Parathyroid adenoma (tissue), 2 donors: Measurements from ENCODE around the gene TSC22D2.

Experiments
- H2AFZ ChIP-seq: fragments of 300-600 bp; sonication (generic); one replicate; pipeline ENCODE4 v1.7.0; 2017; ENCODE audit warnings: antibody characterized with exemption, mild to moderate bottlenecking
- H3K27ac ChIP-seq: fragments of 300-600 bp; sonication (generic); one replicate; pipeline ENCODE4 v1.7.0; 2017
- H3K27me3 ChIP-seq: fragments of 300-600 bp; sonication (generic); one replicate; pipeline ENCODE4 v1.7.0; 2017; ENCODE audit warnings: low read length; ENCODE audit not compliant: control insufficient read depth, insufficient read depth
- H3K36me3 ChIP-seq: fragments of 300-600 bp; sonication (generic); one replicate; pipeline ENCODE4 v1.7.0; 2017; ENCODE audit warnings: low read length; ENCODE audit not compliant: control insufficient read depth, insufficient read depth
- H3K4me1 ChIP-seq: fragments of 300-600 bp; sonication (generic); one replicate; pipeline ENCODE4 v1.7.0; 2017; ENCODE audit warnings: control low read depth
- H3K4me2 ChIP-seq: fragments of 300-600 bp; sonication (generic); one replicate; pipeline ENCODE4 v1.7.0; 2017; ENCODE audit warnings: low read length
- H3K4me3 ChIP-seq: fragments of 300-600 bp; sonication (generic); one replicate; pipeline ENCODE4 v1.7.0; 2017; ENCODE audit warnings: low read depth, low read length
- H3K79me2 ChIP-seq: fragments of 300-600 bp; sonication (generic); one replicate; pipeline ENCODE4 v1.7.0; 2017; ENCODE audit warnings: control low read depth
- H3K9ac ChIP-seq: fragments of 300-600 bp; sonication (generic); one replicate; pipeline ENCODE4 v1.7.0; 2017; ENCODE audit warnings: mild to moderate bottlenecking
- H3K9me3 ChIP-seq: fragments of 300-600 bp; sonication (generic); one replicate; pipeline ENCODE4 v1.7.0; 2017; ENCODE audit warnings: low read length; ENCODE audit not compliant: control insufficient read depth
- CTCF ChIP-seq: fragments of 300-600 bp; sonication (generic); IDR thresholded peaks from one replicate; pipeline ENCODE4 v1.7.0; 2017; ENCODE audit warnings: antibody characterized with exemption, mild to moderate bottlenecking
- donor health status: primary hyperparathyroidism.

The TSC22D2 gene

GRCh38 chr3:150447631-150448465, 39.8 kb downstream of the TSC22D2 start:
- no peak overlapping the region for H3K9ac ChIP-seq
- H3K4me1 ChIP-seq, result peaks cover 16% of the 10 kb centered on the region
- no peaks in the 10 kb centered on the region for H3K27me3 ChIP-seq
- H3K36me3 ChIP-seq, result no peaks in the 10 kb centered on the region
- H3K4me3 ChIP-seq, result no peak overlapping the region
- TF ChIP-seq CTCF, result no peak
- peaks cover 10% of the 10 kb centered on the region for H3K79me2 ChIP-seq
- H3K27ac ChIP-seq, result no peak overlapping the region
- no peaks in the 10 kb centered on the region for H3K9me3 ChIP-seq
- no peak overlapping the region for H3K4me2 ChIP-seq
- no peak overlapping the region for H2AFZ ChIP-seq

GRCh38 chr3:150449169-150449721, 41.1 kb downstream of the TSC22D2 start:
- no peak for TF ChIP-seq CTCF
- Histone ChIP-seq H3K4me1 (peaks cover 19% of the 10 kb centered on the region), H3K9ac (no peak overlapping the region)

DNA sequence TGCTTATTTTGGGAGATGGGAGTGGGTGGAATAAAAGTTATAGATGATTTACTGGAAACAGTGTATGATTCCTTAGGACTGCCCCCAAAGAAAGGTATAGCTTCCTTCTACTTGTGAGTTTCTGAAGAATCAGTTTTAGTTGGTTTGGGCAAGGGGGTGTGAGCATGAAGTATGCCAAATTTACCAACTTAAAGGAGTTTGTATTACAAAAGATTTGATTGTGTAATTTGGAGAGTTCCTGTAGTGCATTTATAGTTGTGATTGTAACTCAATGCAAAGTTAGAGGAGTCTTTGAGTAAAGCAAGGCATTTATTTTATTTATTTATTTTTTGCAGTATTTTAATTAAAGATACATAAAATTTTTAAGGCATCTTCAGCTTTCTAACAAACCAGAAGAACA, 42.8 kb downstream of the TSC22D2 start:
- Histone ChIP-seq H3K36me3 (no peaks in the 10 kb centered on the region), H2AFZ (no peak overlapping the region), H3K4me2 (no peak overlapping the region), H3K9me3 (no peaks in the 10 kb centered on the region), H3K9ac (no peak overlapping the region), H3K79me2 (peaks cover 8% of the 10 kb centered on the region), H3K4me3 (no peak overlapping the region), H3K27ac (no peak overlapping the region), H3K27me3 (no peaks in the 10 kb centered on the region), H3K4me1 (peaks cover 22% of the 10 kb centered on the region)
- no peak for TF ChIP-seq CTCF

More at GRCh38 chr3:150449169-150449721, 41.1 kb downstream of the TSC22D2 start:
- Histone ChIP-seq H3K27me3 (no peaks in the 10 kb centered on the region), H3K27ac (no peak overlapping the region), H3K9me3 (no peaks in the 10 kb centered on the region), H3K4me2 (no peak overlapping the region), H3K36me3 (no peaks in the 10 kb centered on the region), H2AFZ (no peak overlapping the region), H3K4me3 (no peak overlapping the region), H3K79me2 (peaks cover 12% of the 10 kb centered on the region)

DNA sequence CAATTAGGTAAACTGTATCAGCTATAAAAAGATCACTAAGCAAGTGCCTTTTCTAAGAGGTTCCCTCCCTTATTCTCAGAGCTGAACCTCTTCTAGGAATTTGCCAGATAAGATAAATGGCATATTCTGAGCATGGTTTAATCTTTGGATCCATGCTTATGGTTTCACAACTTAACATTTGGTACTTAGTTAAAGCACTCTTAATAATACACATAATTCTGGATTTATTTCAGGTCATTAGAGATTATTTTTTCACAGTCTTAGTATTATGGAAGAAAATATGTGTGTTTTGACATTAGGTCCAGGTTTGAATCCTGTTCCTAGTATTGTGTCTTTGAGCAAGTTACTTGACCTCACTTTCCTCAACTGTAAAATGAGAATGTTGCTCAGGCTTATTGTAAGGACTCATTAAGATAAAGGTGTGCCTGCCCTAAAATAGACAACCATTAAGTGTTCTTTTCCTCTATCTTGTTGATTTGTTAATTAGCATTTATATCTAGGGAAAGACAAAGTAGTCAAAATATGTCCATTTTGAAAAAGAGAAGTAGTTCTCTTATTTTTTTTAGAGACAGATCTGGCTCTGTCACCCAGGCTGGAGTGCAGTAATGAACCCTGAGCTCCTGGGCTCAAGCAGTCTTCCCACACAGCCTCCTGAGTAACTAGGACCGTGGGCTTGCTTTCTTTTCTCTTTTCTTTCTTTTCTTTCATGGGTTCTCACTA, 43.4 kb downstream of the TSC22D2 start:
- Histone ChIP-seq H3K36me3 (no peaks in the 10 kb centered on the region), H3K9me3 (no peaks in the 10 kb centered on the region), H3K79me2 (peaks cover 8% of the 10 kb centered on the region), H3K9ac (no peak overlapping the region), H3K4me1 (peaks cover 22% of the 10 kb centered on the region), H2AFZ (no peak overlapping the region), H3K4me2 (no peak overlapping the region), H3K27me3 (no peaks in the 10 kb centered on the region), H3K4me3 (no peak overlapping the region), H3K27ac (no peak overlapping the region)
- no peak for TF ChIP-seq CTCF
